D721Med (cell line): ENCODE measurements around the gene FGGY.
"Not testable (repeated sequence)": the region's sequence is repeated elsewhere in the genome, so short reads cannot be mapped to it uniquely, and the experiment has no call there.

Experiments
- DNase-seq: peaks from one replicate; pipeline ENCODE4 v3.0.0; 2011; ENCODE audit warnings: low spot score; ENCODE audit not compliant: insufficient read length
- FAIRE-seq: peaks from 2 replicates; lab custom pipeline; 2011; peaks lifted over from hg19 to GRCh38; lab: Jason Lieb, UNC
- CTCF ChIP-seq: IDR thresholded peaks from 2 replicates; pipeline ENCODE4 v1.5.1; 2012; ENCODE audit warnings: mild to moderate bottlenecking, control low read depth; ENCODE audit not compliant: insufficient read depth; ENCODE audit errors: missing control alignments

Gene FGGY

DNA sequence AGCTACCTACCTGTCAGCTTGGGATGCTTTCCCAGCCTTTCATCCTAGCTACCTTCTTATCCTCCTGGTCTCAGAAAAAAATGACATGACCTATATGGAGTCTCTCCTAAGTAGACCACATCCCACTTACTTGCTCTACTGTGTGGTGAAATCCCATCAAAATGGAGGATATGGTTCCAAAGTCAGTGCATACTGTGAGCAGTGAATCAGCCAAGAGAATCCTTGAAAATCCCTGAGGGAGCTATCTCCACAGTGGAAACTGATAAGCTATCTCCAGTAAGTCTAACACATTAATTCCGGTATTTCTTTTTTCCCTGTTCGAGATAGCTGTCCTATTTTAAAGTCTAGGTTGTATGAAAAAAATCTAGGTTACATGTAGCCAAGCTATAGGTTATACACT lies 189.7 kb downstream of the FGGY start:
- no peak for TF ChIP-seq CTCF
- FAIRE-seq, result no peak
- no peak for DNase-seq

GRCh38 chr1:59487335-59488031 lies 190.6 kb downstream of the FGGY start:
- no peak for FAIRE-seq
- DNase-seq, result no peak
- no peak for TF ChIP-seq CTCF

GRCh38 chr1:59492500-59492899 lies 195.6 kb downstream of the FGGY start:
- FAIRE-seq (no peak), DNase-seq (no peak)
- no peak for TF ChIP-seq CTCF

GRCh38 chr1:59494145-59494833 lies 197.4 kb downstream of the FGGY start:
- no peak for DNase-seq
- no peak for FAIRE-seq
- TF ChIP-seq CTCF, result no peak

DNA sequence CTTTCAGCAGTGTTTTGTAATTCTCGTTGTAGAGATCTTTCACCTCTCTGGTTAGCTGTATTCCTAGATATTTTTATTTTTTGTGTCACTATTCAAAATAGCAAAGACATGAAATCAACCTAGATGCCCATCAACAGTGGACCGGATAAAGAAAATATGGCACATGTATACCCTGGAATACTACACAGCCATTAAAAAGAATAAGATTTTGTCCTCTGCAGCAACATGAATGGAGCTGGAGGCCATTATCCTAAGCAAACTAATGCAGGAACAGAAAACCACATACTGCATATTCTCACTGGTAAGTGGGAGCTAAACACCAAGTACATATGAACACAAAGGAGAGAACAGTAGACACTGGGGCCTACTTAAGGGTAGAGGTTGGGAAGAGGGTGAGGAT lies 199.3 kb downstream of the FGGY start:
- FAIRE-seq, DNase-seq: not testable (repeated sequence)

- no peak for DNase-seq
- TF ChIP-seq CTCF, result no peak
- FAIRE-seq, result no peak
Measured at GRCh38 chr1:59497616-59498015, 200.7 kb downstream of the FGGY start.

GRCh38 chr1:59498640-59499039 lies 201.7 kb downstream of the FGGY start:
- no peak for DNase-seq
- no peak for TF ChIP-seq CTCF

More at GRCh38 chr1:59498640-59499039, 201.7 kb downstream of the FGGY start:
- FAIRE-seq, result no peak
